CD8-positive, alpha-beta memory T cell (primary cell): ENCODE results near the gene IDUA. TPM values are rescaled to one million over a fixed set of nuclear protein-coding genes. Genes with fewer than 3 reads are reported as not detected.

Experiments
- CTCF ChIA-PET: fragments of 350-600 bp; sonication (Branson Sonifier 250); formaldehyde crosslinking; loops from one replicate; lab custom pipeline; 2021; ENCODE audit warnings: antibody characterized with exemption; lab: Charles Lee
- POLR2A ChIA-PET: fragments of 350-600 bp; sonication (Branson Sonifier 250); formaldehyde crosslinking; loops from one replicate; lab custom pipeline; 2021; ENCODE audit warnings: antibody characterized with exemption; lab: Charles Lee
- DNase-seq, 5 donors: peaks; one replicate each; pipeline versions ENCODE4 v3.0.0 to v3.0.0-alpha.2; 2020 to 2022; ENCODE audit warnings: mixed read lengths in 1 of 5
- H3K27ac ChIP-seq: one replicate; pipeline ENCODE4 v1.7.0; 2013; ENCODE audit warnings: low read depth, mild to moderate bottlenecking, low read length, moderate library complexity
- H3K27me3 ChIP-seq: 2 replicates; pipeline ENCODE4 v1.7.0; 2013; ENCODE audit warnings: low read length, mild to moderate bottlenecking; ENCODE audit not compliant: insufficient read depth, poor library complexity, severe bottlenecking
- H3K36me3 ChIP-seq: 2 replicates; pipeline ENCODE4 v1.7.0; 2013; ENCODE audit warnings: mild to moderate bottlenecking, low read length, moderate library complexity; ENCODE audit not compliant: insufficient read depth
- H3K4me1 ChIP-seq: 2 replicates; pipeline ENCODE4 v1.7.0; 2013; ENCODE audit warnings: mild to moderate bottlenecking, low read length, moderate library complexity; ENCODE audit not compliant: insufficient read depth
- H3K4me3 ChIP-seq: 2 replicates; pipeline ENCODE4 v1.7.0; 2013; ENCODE audit warnings: mild to moderate bottlenecking, low read length
- H3K9me3 ChIP-seq: 2 replicates; pipeline ENCODE4 v1.7.0; 2013; ENCODE audit warnings: mild to moderate bottlenecking, low read length
- H3K27ac Mint-ChIP-seq, 8 donors: one replicate each; pipeline ENCODE4 v1.8.0; 2020 to 2021; ENCODE audit warnings: mixed read lengths in 8 of 8, mild to moderate bottlenecking in 6 of 8, inconsistent platforms in 3 of 8, moderate library complexity in 3 of 8
- H3K27me3 Mint-ChIP-seq, 2 donors: one replicate each; pipeline ENCODE4 v1.8.0; 2020 to 2021; ENCODE audit warnings: mixed read lengths in 2 of 2, mild to moderate bottlenecking in 1 of 2, moderate library complexity in 1 of 2
- H3K36me3 Mint-ChIP-seq, 3 donors: one replicate each; pipeline ENCODE4 v1.8.0; 2020 to 2021; ENCODE audit warnings: mixed read lengths in 3 of 3, inconsistent platforms in 1 of 3, mild to moderate bottlenecking in 1 of 3
- H3K4me1 Mint-ChIP-seq, 3 donors: one replicate each; pipeline ENCODE4 v1.8.0; 2020 to 2021; ENCODE audit warnings: mixed read lengths in 3 of 3, inconsistent platforms in 1 of 3, mild to moderate bottlenecking in 1 of 3
- H3K4me3 Mint-ChIP-seq, 7 donors: one replicate each; pipeline ENCODE4 v1.8.0; 2020 to 2021; ENCODE audit warnings: mixed read lengths in 7 of 7, mild to moderate bottlenecking in 6 of 7, moderate library complexity in 4 of 7, inconsistent platforms in 2 of 7
- H3K9me3 Mint-ChIP-seq, 5 donors: one replicate each; pipeline ENCODE4 v1.8.0; 2020 to 2022; ENCODE audit warnings: mixed read lengths in 5 of 5, mild to moderate bottlenecking in 3 of 5, moderate library complexity in 2 of 5, inconsistent platforms in 1 of 5
- polyA plus RNA-seq: library from polyadenylated mRNA; unstranded; fragments of 300-500 nt; fragmentation: Illumina TruSeq; gene quantifications from one replicate; pipeline ENCODE4 v1.2.3, GENCODE V29; 2021
- total RNA-seq, 2 experiments: library from RNA; stranded (reverse); gene quantifications; one replicate each; pipeline ENCODE4 v1.2.3, GENCODE V29; 2021

IDUA gene
- total and polyA plus RNA-seq, 3 experiments from 2014 or later = 9.3 to 19.1 (median 18.7) TPM

- H3K27me3 Mint-ChIP-seq = peaks cover 4 to 7% of the 10 kb centered on the region in 2 donors
- H3K4me3 ChIP-seq = no peak overlapping the region
- H3K9me3 ChIP-seq = no peaks in the 10 kb centered on the region
- H3K4me1 ChIP-seq = no peaks in the 10 kb centered on the region
- no peaks in the 10 kb centered on the region for H3K9me3 Mint-ChIP-seq
- no peaks in the 10 kb centered on the region for H3K36me3 Mint-ChIP-seq
- ChIA-PET CTCF (interaction anchor here (1.0 kb wide), 1 partner anchor 53 kb away, joined by 3 read pairs; the partner anchor contains the start of gene IDUA), POLR2A (no interaction called here)
- H3K27ac Mint-ChIP-seq = no peak overlapping the region
- H3K36me3 ChIP-seq = no peaks in the 10 kb centered on the region
- no peak overlapping the region for H3K4me3 Mint-ChIP-seq
- no peaks in the 10 kb centered on the region for H3K27me3 ChIP-seq
- peaks cover 0 to 2% (median 0%) of the 10 kb centered on the region in 3 donors for H3K4me1 Mint-ChIP-seq
- no peak for DNase-seq
- H3K27ac ChIP-seq = peak overlapping the region; percentile 43
Observed at GRCh38 chr4:1039493-1040343, 52.9 kb downstream of the IDUA start.

- peaks cover 5% of the 10 kb centered on the region for H3K27me3 ChIP-seq
- no peak overlapping the region for H3K4me3 Mint-ChIP-seq
- peak overlapping the region; percentile 43 for H3K27ac ChIP-seq
- no peaks in the 10 kb centered on the region for H3K9me3 ChIP-seq
- H3K36me3 Mint-ChIP-seq = no peaks in the 10 kb centered on the region
- no peak overlapping the region for H3K27ac Mint-ChIP-seq
- no peak overlapping the region for H3K4me3 ChIP-seq
- ChIA-PET CTCF (no interaction called here), POLR2A (no interaction called here)
- H3K4me1 Mint-ChIP-seq = peaks cover 0 to 2% (median 0%) of the 10 kb centered on the region in 3 donors
- no peaks in the 10 kb centered on the region for H3K36me3 ChIP-seq
- no peak for DNase-seq
- H3K4me1 ChIP-seq = no peaks in the 10 kb centered on the region
- H3K9me3 Mint-ChIP-seq = no peaks in the 10 kb centered on the region
- peaks cover 5 to 15% of the 10 kb centered on the region in 2 donors for H3K27me3 Mint-ChIP-seq
Observed at GRCh38 chr4:1040344-1041146, 53.7 kb downstream of the IDUA start.

GRCh38 chr4:1041147-1041935 lies 54.5 kb downstream of the IDUA start:
- H3K9me3 Mint-ChIP-seq = no peaks in the 10 kb centered on the region
- Histone ChIP-seq H3K36me3 (no peaks in the 10 kb centered on the region), H3K4me3 (no peak overlapping the region), H3K27ac (peak overlapping the region; percentile 51), H3K9me3 (no peaks in the 10 kb centered on the region), H3K4me1 (no peaks in the 10 kb centered on the region), H3K27me3 (peaks cover 5% of the 10 kb centered on the region)
- H3K4me3 Mint-ChIP-seq = no peak overlapping the region
- H3K27me3 Mint-ChIP-seq = peaks cover 5 to 16% of the 10 kb centered on the region in 2 donors
- POLR2A ChIA-PET = no interaction called here
- H3K4me1 Mint-ChIP-seq = peaks cover 0 to 2% (median 0%) of the 10 kb centered on the region in 3 donors
- DNase-seq = no peak
- CTCF ChIA-PET = no interaction called here
- no peak overlapping the region for H3K27ac Mint-ChIP-seq
- H3K36me3 Mint-ChIP-seq = no peaks in the 10 kb centered on the region

- Histone ChIP-seq H3K27me3 (peaks cover 8% of the 10 kb centered on the region), H3K4me1 (no peaks in the 10 kb centered on the region), H3K4me3 (no peak overlapping the region), H3K9me3 (no peaks in the 10 kb centered on the region), H3K36me3 (no peaks in the 10 kb centered on the region), H3K27ac (peak overlapping the region; percentile 51)
- DNase-seq = no peak
- Mint-ChIP-seq H3K27ac (no peak overlapping the region), H3K9me3 (no peaks in the 10 kb centered on the region), H3K27me3 (peaks cover 7 to 20% of the 10 kb centered on the region in 2 donors), H3K4me1 (peaks cover 0 to 3% (median 2%) of the 10 kb centered on the region in 3 donors), H3K4me3 (no peak overlapping the region), H3K36me3 (no peaks in the 10 kb centered on the region)
- CTCF ChIA-PET = no interaction called here
- POLR2A ChIA-PET = no interaction called here
Observed at GRCh38 chr4:1041936-1042330, 55.1 kb downstream of the IDUA start.

GRCh38 chr4:1042352-1043055 lies 55.7 kb downstream of the IDUA start:
- Histone ChIP-seq H3K27ac (no peak overlapping the region), H3K9me3 (no peaks in the 10 kb centered on the region), H3K36me3 (no peaks in the 10 kb centered on the region), H3K4me3 (no peak overlapping the region), H3K27me3 (peaks cover 9% of the 10 kb centered on the region), H3K4me1 (no peaks in the 10 kb centered on the region)
- H3K36me3 Mint-ChIP-seq = no peaks in the 10 kb centered on the region
- H3K4me1 Mint-ChIP-seq = peaks cover 0 to 3% (median 2%) of the 10 kb centered on the region in 3 donors
- POLR2A ChIA-PET = no interaction called here
- CTCF ChIA-PET = no interaction called here
- peak in 1 of 5 donors; percentile 31 for DNase-seq
- H3K9me3 Mint-ChIP-seq = no peaks in the 10 kb centered on the region
- peaks cover 11 to 22% of the 10 kb centered on the region in 2 donors for H3K27me3 Mint-ChIP-seq
- no peak overlapping the region for H3K27ac Mint-ChIP-seq
- H3K4me3 Mint-ChIP-seq = no peak overlapping the region

GRCh38 chr4:1043162-1043561 lies 56.3 kb downstream of the IDUA start:
- H3K9me3 ChIP-seq = no peaks in the 10 kb centered on the region
- peaks cover 0 to 3% (median 2%) of the 10 kb centered on the region in 3 donors for H3K4me1 Mint-ChIP-seq
- no peaks in the 10 kb centered on the region for H3K36me3 Mint-ChIP-seq
- no peaks in the 10 kb centered on the region for H3K36me3 ChIP-seq
- H3K4me3 Mint-ChIP-seq = no peak overlapping the region
- no peaks in the 10 kb centered on the region for H3K9me3 Mint-ChIP-seq
- peaks cover 9% of the 10 kb centered on the region for H3K27me3 ChIP-seq
- peak overlapping the region in 1 of 8 donors; percentile 81 for H3K27ac Mint-ChIP-seq
- CTCF ChIA-PET = no interaction called here
- H3K4me3 ChIP-seq = no peak overlapping the region
- H3K4me1 ChIP-seq = no peaks in the 10 kb centered on the region
- no peak for DNase-seq
- POLR2A ChIA-PET = interaction anchor here (0.6 kb wide), 1 partner anchor 262 kb away, joined by 4 read pairs; no protein-coding TSS in a partner anchor
- no peak overlapping the region for H3K27ac ChIP-seq
- H3K27me3 Mint-ChIP-seq = peaks cover 17 to 28% of the 10 kb centered on the region in 2 donors
